ENCODE measurements around the gene WDR93.

- TF ChIP-seq, protein P1, sequence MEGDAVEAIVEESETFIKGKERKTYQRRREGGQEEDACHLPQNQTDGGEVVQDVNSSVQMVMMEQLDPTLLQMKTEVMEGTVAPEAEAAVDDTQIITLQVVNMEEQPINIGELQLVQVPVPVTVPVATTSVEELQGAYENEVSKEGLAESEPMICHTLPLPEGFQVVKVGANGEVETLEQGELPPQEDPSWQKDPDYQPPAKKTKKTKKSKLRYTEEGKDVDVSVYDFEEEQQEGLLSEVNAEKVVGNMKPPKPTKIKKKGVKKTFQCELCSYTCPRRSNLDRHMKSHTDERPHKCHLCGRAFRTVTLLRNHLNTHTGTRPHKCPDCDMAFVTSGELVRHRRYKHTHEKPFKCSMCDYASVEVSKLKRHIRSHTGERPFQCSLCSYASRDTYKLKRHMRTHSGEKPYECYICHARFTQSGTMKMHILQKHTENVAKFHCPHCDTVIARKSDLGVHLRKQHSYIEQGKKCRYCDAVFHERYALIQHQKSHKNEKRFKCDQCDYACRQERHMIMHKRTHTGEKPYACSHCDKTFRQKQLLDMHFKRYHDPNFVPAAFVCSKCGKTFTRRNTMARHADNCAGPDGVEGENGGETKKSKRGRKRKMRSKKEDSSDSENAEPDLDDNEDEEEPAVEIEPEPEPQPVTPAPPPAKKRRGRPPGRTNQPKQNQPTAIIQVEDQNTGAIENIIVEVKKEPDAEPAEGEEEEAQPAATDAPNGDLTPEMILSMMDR (IDR thresholded peaks at IDR 0.05; ENCODE audit: low read depth, low read length, missing input control) = no peak
- TF ChIP-seq RAD21 (IDR thresholded peaks at IDR 0.05) = no peak
- TF ChIP-seq SP1 (IDR thresholded peaks at IDR 0.05) = no peak
- TF ChIP-seq, protein P2, sequence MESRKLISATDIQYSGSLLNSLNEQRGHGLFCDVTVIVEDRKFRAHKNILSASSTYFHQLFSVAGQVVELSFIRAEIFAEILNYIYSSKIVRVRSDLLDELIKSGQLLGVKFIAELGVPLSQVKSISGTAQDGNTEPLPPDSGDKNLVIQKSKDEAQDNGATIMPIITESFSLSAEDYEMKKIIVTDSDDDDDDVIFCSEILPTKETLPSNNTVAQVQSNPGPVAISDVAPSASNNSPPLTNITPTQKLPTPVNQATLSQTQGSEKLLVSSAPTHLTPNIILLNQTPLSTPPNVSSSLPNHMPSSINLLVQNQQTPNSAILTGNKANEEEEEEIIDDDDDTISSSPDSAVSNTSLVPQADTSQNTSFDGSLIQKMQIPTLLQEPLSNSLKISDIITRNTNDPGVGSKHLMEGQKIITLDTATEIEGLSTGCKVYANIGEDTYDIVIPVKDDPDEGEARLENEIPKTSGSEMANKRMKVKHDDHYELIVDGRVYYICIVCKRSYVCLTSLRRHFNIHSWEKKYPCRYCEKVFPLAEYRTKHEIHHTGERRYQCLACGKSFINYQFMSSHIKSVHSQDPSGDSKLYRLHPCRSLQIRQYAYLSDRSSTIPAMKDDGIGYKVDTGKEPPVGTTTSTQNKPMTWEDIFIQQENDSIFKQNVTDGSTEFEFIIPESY (IDR thresholded peaks at IDR 0.05) = no peak
- TF ChIP-seq YY1 (IDR thresholded peaks at IDR 0.05) = no peak
- TF ChIP-seq, protein P3, sequence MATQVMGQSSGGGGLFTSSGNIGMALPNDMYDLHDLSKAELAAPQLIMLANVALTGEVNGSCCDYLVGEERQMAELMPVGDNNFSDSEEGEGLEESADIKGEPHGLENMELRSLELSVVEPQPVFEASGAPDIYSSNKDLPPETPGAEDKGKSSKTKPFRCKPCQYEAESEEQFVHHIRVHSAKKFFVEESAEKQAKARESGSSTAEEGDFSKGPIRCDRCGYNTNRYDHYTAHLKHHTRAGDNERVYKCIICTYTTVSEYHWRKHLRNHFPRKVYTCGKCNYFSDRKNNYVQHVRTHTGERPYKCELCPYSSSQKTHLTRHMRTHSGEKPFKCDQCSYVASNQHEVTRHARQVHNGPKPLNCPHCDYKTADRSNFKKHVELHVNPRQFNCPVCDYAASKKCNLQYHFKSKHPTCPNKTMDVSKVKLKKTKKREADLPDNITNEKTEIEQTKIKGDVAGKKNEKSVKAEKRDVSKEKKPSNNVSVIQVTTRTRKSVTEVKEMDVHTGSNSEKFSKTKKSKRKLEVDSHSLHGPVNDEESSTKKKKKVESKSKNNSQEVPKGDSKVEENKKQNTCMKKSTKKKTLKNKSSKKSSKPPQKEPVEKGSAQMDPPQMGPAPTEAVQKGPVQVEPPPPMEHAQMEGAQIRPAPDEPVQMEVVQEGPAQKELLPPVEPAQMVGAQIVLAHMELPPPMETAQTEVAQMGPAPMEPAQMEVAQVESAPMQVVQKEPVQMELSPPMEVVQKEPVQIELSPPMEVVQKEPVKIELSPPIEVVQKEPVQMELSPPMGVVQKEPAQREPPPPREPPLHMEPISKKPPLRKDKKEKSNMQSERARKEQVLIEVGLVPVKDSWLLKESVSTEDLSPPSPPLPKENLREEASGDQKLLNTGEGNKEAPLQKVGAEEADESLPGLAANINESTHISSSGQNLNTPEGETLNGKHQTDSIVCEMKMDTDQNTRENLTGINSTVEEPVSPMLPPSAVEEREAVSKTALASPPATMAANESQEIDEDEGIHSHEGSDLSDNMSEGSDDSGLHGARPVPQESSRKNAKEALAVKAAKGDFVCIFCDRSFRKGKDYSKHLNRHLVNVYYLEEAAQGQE (IDR thresholded peaks at IDR 0.05) = no peak
- no peak for TF ChIP-seq RXRA (IDR thresholded peaks at IDR 0.05)
- no peak for TF ChIP-seq GABPA (IDR thresholded peaks at IDR 0.05 in 1 of 2, conservative IDR thresholded peaks at IDR 0.05 in 1 of 2)
- no peak for TF ChIP-seq TAF1 (conservative IDR thresholded peaks at IDR 0.05)
- no peak for TF ChIP-seq MAX (IDR thresholded peaks at IDR 0.05)
- no peak for TF ChIP-seq ATF3 (IDR thresholded peaks at IDR 0.05)
These were observed 24.2 kb downstream of the WDR93 start for GRCh38 chr15:89714775-89715174.
